ENCODE results near the gene GALNT10. TPM values are rescaled to one million over a fixed set of nuclear protein-coding genes. Genes with fewer than 3 reads are reported as not detected.

Gene GALNT10
- total RNA-seq, 1 experiment from 2014 or later, result 68.2 TPM

- Mint-ChIP-seq H3K27ac (ENCODE audit: unreplicated experiment) (no peak overlapping the region), H3K4me3 (ENCODE audit: low read depth, unreplicated experiment) (no peak overlapping the region), H3K27me3 (ENCODE audit: unreplicated experiment) (no peaks in the 10 kb centered on the region), H3K4me1 (ENCODE audit: low read depth, unreplicated experiment) (peaks cover 35% of the 10 kb centered on the region), H3K36me3 (ENCODE audit: insufficient read depth, unreplicated experiment) (no peaks in the 10 kb centered on the region), H3K9me3 (ENCODE audit: low read depth, unreplicated experiment) (peaks cover 2% of the 10 kb centered on the region)
- intact Hi-C loops (cut with micrococcal nuclease; ENCODE audit: unreplicated experiment), result no loop called here
- DNase-seq, result no peak
- no TSS peak for BruUV-seq (replicated peaks)
- no peak for TF ChIP-seq CTCF (IDR thresholded peaks at IDR 0.05; ENCODE audit: unreplicated experiment)
- CTCF ChIA-PET, result no interaction called here
Observed at GRCh38 chr5:154309805-154310204, 119.3 kb downstream of the GALNT10 start.

- peaks cover 35% of the 10 kb centered on the region for H3K4me1 Mint-ChIP-seq (ENCODE audit: low read depth, unreplicated experiment)
- H3K36me3 Mint-ChIP-seq (ENCODE audit: insufficient read depth, unreplicated experiment), result no peaks in the 10 kb centered on the region
- peaks cover 2% of the 10 kb centered on the region for H3K9me3 Mint-ChIP-seq (ENCODE audit: low read depth, unreplicated experiment)
- intact Hi-C loops (cut with micrococcal nuclease; ENCODE audit: unreplicated experiment), result no loop called here
- no peaks in the 10 kb centered on the region for H3K27me3 Mint-ChIP-seq (ENCODE audit: unreplicated experiment)
- no peak overlapping the region for H3K4me3 Mint-ChIP-seq (ENCODE audit: low read depth, unreplicated experiment)
- CTCF ChIA-PET, result interaction anchor here (0.7 kb wide), 1 partner anchor 68 kb away, joined by 4 read pairs; no protein-coding TSS in a partner anchor
- H3K27ac Mint-ChIP-seq (ENCODE audit: unreplicated experiment), result no peak overlapping the region
- no TSS peak for BruUV-seq (replicated peaks)
- no peak for DNase-seq
- TF ChIP-seq CTCF (IDR thresholded peaks at IDR 0.05; ENCODE audit: unreplicated experiment), result no peak
Observed at GRCh38 chr5:154311362-154311761, 120.8 kb downstream of the GALNT10 start.

GRCh38 chr5:154312000-154312399, 121.5 kb downstream of the GALNT10 start:
- CTCF ChIA-PET, result interaction anchor here (1.6 kb wide), 1 partner anchor 10 kb away, joined by 4 read pairs; no protein-coding TSS in a partner anchor
- no peak for DNase-seq
- Mint-ChIP-seq H3K27me3 (ENCODE audit: unreplicated experiment) (no peaks in the 10 kb centered on the region), H3K27ac (ENCODE audit: unreplicated experiment) (no peak overlapping the region), H3K36me3 (ENCODE audit: insufficient read depth, unreplicated experiment) (no peaks in the 10 kb centered on the region), H3K4me3 (ENCODE audit: low read depth, unreplicated experiment) (no peak overlapping the region), H3K4me1 (ENCODE audit: low read depth, unreplicated experiment) (peaks cover 35% of the 10 kb centered on the region), H3K9me3 (ENCODE audit: low read depth, unreplicated experiment) (no peaks in the 10 kb centered on the region)
- intact Hi-C loops (cut with micrococcal nuclease; ENCODE audit: unreplicated experiment), result loop anchor here (2.0 kb wide), 1 partner anchor 23 kb away; no protein-coding TSS in a partner anchor
- TF ChIP-seq CTCF (IDR thresholded peaks at IDR 0.05; ENCODE audit: unreplicated experiment), result no peak
- BruUV-seq (replicated peaks), result no TSS peak

- Mint-ChIP-seq H3K27me3 (ENCODE audit: unreplicated experiment) (no peaks in the 10 kb centered on the region), H3K4me3 (ENCODE audit: low read depth, unreplicated experiment) (no peak overlapping the region), H3K36me3 (ENCODE audit: insufficient read depth, unreplicated experiment) (no peaks in the 10 kb centered on the region), H3K4me1 (ENCODE audit: low read depth, unreplicated experiment) (peaks cover 35% of the 10 kb centered on the region), H3K9me3 (ENCODE audit: low read depth, unreplicated experiment) (no peaks in the 10 kb centered on the region), H3K27ac (ENCODE audit: unreplicated experiment) (no peak overlapping the region)
- BruUV-seq (replicated peaks), result no TSS peak
- intact Hi-C loops (cut with micrococcal nuclease; ENCODE audit: unreplicated experiment), result loop anchor here (2.0 kb wide), 1 partner anchor 24 kb away; no protein-coding TSS in a partner anchor
- no peak for DNase-seq
- CTCF ChIA-PET, result interaction anchor here (0.6 to 1.6 kb wide), 4 partner anchors 11 to 151 kb away, joined by 3 to 4 read pairs (median 3); no protein-coding TSS in a partner anchor
- TF ChIP-seq CTCF (IDR thresholded peaks at IDR 0.05; ENCODE audit: unreplicated experiment), result no peak
Observed at GRCh38 chr5:154312576-154312975, 122.0 kb downstream of the GALNT10 start.
